ENCODE results near the gene NKAIN2. TPM values are rescaled to one million over a fixed set of nuclear protein-coding genes. Genes with fewer than 3 reads are reported as not detected.

NKAIN2 gene
- total RNA-seq, 2 donors from 2014 or later, result 0.68 TPM; not detected in 1

- 81% methylated on average over 2 of the region's 2 CpGs for WGBS
- no peak overlapping the region for H3K4me3 ChIP-seq
These were observed 19.3 kb upstream of the NKAIN2 start for GRCh38 chr6:123784330-123784729.

GRCh38 chr6:123785039-123785438 is 18.6 kb upstream of the NKAIN2 start:
- Histone ChIP-seq H3K27me3 (replicated peaks; ENCODE audit: insufficient read depth) (no peaks in the 10 kb centered on the region), H3K4me3 (no peak overlapping the region), H3K27ac (no peak overlapping the region), H3K9me3 (no peaks in the 10 kb centered on the region), H3K36me3 (no peaks in the 10 kb centered on the region), H3K4me1 (replicated peaks) (no peaks in the 10 kb centered on the region)
- 95% methylated on average over 3 of the region's 3 CpGs for WGBS
- TF ChIP-seq POLR2AphosphoS5 (IDR thresholded peaks at IDR 0.05), result no peak
- no peak for TF ChIP-seq CTCF (IDR thresholded peaks at IDR 0.05)
- no peak for TF ChIP-seq POLR2A (IDR thresholded peaks at IDR 0.05)
- no peak for DNase-seq (ENCODE audit: low spot score)
- intact Hi-C loops (cut with DNase I), result no loop called here

More at GRCh38 chr6:123784330-123784729, 19.3 kb upstream of the NKAIN2 start:
- Histone ChIP-seq H3K4me1 (replicated peaks) (no peaks in the 10 kb centered on the region), H3K36me3 (no peaks in the 10 kb centered on the region), H3K27ac (no peak overlapping the region), H3K27me3 (replicated peaks; ENCODE audit: insufficient read depth) (no peaks in the 10 kb centered on the region), H3K9me3 (no peaks in the 10 kb centered on the region)
- TF ChIP-seq POLR2AphosphoS5 (IDR thresholded peaks at IDR 0.05), result no peak
- TF ChIP-seq POLR2A (IDR thresholded peaks at IDR 0.05), result no peak
- no peak for TF ChIP-seq CTCF (IDR thresholded peaks at IDR 0.05)
- intact Hi-C loops (cut with DNase I), result no loop called here
- DNase-seq (ENCODE audit: low spot score), result no peak

- no peaks in the 10 kb centered on the region for H3K36me3 ChIP-seq
- H3K4me1 ChIP-seq (replicated peaks), result no peaks in the 10 kb centered on the region
- no peak overlapping the region for H3K4me3 ChIP-seq
- H3K9me3 ChIP-seq, result no peaks in the 10 kb centered on the region
- intact Hi-C loops (cut with DNase I), result no loop called here
- no peaks in the 10 kb centered on the region for H3K27me3 ChIP-seq (replicated peaks; ENCODE audit: insufficient read depth)
- 81% methylated on average over 1 of the region's 1 CpG for WGBS
- no peak for DNase-seq (ENCODE audit: low spot score)
- TF ChIP-seq POLR2A (IDR thresholded peaks at IDR 0.05), result no peak
- no peak for TF ChIP-seq POLR2AphosphoS5 (IDR thresholded peaks at IDR 0.05)
- TF ChIP-seq CTCF (IDR thresholded peaks at IDR 0.05), result no peak
- H3K27ac ChIP-seq, result no peak overlapping the region
These were observed 15.3 kb upstream of the NKAIN2 start for GRCh38 chr6:123788319-123788718.

GRCh38 chr6:123794190-123794589 is 9.5 kb upstream of the NKAIN2 start:
- 95% methylated on average over 2 of the region's 2 CpGs for WGBS
- H3K4me1 ChIP-seq (replicated peaks), result no peaks in the 10 kb centered on the region
- H3K36me3 ChIP-seq, result no peaks in the 10 kb centered on the region
- H3K27ac ChIP-seq, result no peak overlapping the region
- intact Hi-C loops (cut with DNase I), result no loop called here
- TF ChIP-seq CTCF (IDR thresholded peaks at IDR 0.05) (no peak), POLR2AphosphoS5 (IDR thresholded peaks at IDR 0.05) (no peak), POLR2A (IDR thresholded peaks at IDR 0.05) (no peak)
- H3K9me3 ChIP-seq, result no peaks in the 10 kb centered on the region
- H3K4me3 ChIP-seq, result no peak overlapping the region
- no peak for DNase-seq (ENCODE audit: low spot score)
- no peaks in the 10 kb centered on the region for H3K27me3 ChIP-seq (replicated peaks; ENCODE audit: insufficient read depth)

GRCh38 chr6:123794799-123795198 is 8.9 kb upstream of the NKAIN2 start:
- H3K4me1 ChIP-seq (replicated peaks), result no peaks in the 10 kb centered on the region
- H3K27ac ChIP-seq, result no peak overlapping the region
- H3K27me3 ChIP-seq (replicated peaks; ENCODE audit: insufficient read depth), result no peaks in the 10 kb centered on the region
- DNase-seq (ENCODE audit: low spot score), result no peak
- no peaks in the 10 kb centered on the region for H3K36me3 ChIP-seq
- no peak overlapping the region for H3K4me3 ChIP-seq
- no peaks in the 10 kb centered on the region for H3K9me3 ChIP-seq
- TF ChIP-seq CTCF (IDR thresholded peaks at IDR 0.05) (no peak), POLR2A (IDR thresholded peaks at IDR 0.05) (no peak), POLR2AphosphoS5 (IDR thresholded peaks at IDR 0.05) (no peak)
- intact Hi-C loops (cut with DNase I), result no loop called here
